HEK293 (cell line): ENCODE results near the gene CDC5L.

Experiments
- CTCF ChIA-PET: fragments of 350-600 bp; formaldehyde crosslinking; extraction: SDS; loops from one replicate; lab custom pipeline; 2021; ENCODE audit warnings: antibody characterized with exemption; lab: Yijun Ruan, JAX
- POLR2A ChIA-PET: fragments of 300-600 bp; formaldehyde crosslinking; extraction: SDS; loops from one replicate; lab custom pipeline; 2020; ENCODE audit warnings: antibody characterized with exemption, inconsistent platforms; lab: Yijun Ruan, JAX
- H3K27ac ChIP-seq: fragments of 200-500 bp; sonication (Bioruptor generic); 2 replicates; pipeline ENCODE4 v1.5.1; 2014; ENCODE audit warnings: low read depth, low read length, control low read depth, inconsistent platforms; ENCODE audit errors: extremely low read depth
- H3K36me3 ChIP-seq, 2 experiments: fragments of 200-500 bp in 1 of 2; sonication (Bioruptor generic) in 1 of 2; 1 replicate in 1 of 2; 2 replicates in 1 of 2; pipeline ENCODE4 v1.5.1; 2014 to 2017; ENCODE audit warnings: inconsistent platforms in 2 of 2, low read length in 2 of 2; ENCODE audit not compliant: control insufficient read depth in 2 of 2, insufficient read depth in 1 of 2
- H3K4me1 ChIP-seq: fragments of 200-500 bp; sonication (Bioruptor generic); 2 replicates; pipeline ENCODE4 v1.5.1; 2014; ENCODE audit warnings: mild to moderate bottlenecking, low read length, inconsistent platforms; ENCODE audit not compliant: control insufficient read depth, insufficient read depth
- H3K4me3 ChIP-seq: 2 replicates; pipeline ENCODE4 v1.5.1; 2011; ENCODE audit warnings: low read depth, mild to moderate bottlenecking, control low read depth, low read length, moderate library complexity
- H3K9me3 ChIP-seq: fragments of 200-500 bp; sonication (Bioruptor generic); 2 replicates; pipeline ENCODE4 v1.5.1; 2014; ENCODE audit warnings: low read depth, low read length, inconsistent platforms; ENCODE audit not compliant: control insufficient read depth, insufficient read depth
- GFI1B ChIP-seq: fragments of 450-650 bp; formaldehyde crosslinking; IDR thresholded peaks from 2 replicates; pipeline ENCODE4 v1.5.1; 2016; ENCODE audit warnings: missing biosample characterization, missing genetic modification characterization
- GLIS2 ChIP-seq: fragments of 450-650 bp; formaldehyde crosslinking; IDR thresholded peaks from 2 replicates; pipeline ENCODE4 v1.5.1; 2016; ENCODE audit warnings: missing biosample characterization, missing genetic modification characterization
- SP3 ChIP-seq: fragments of 450-650 bp; formaldehyde crosslinking; IDR thresholded peaks from 2 replicates; pipeline ENCODE4 v1.5.1; 2016; ENCODE audit warnings: missing biosample characterization, missing genetic modification characterization
- TCF7L2 ChIP-seq: IDR thresholded peaks from 2 replicates; pipeline ENCODE4 v1.6.1; 2011; ENCODE audit warnings: low read depth, mild to moderate bottlenecking, inconsistent platforms, low read length, moderate library complexity, borderline replicate concordance
- TRIM28 ChIP-seq: IDR thresholded peaks from 2 replicates; pipeline ENCODE4 v1.6.1; 2011; ENCODE audit warnings: low read length, control low read depth, borderline replicate concordance
- ZBTB20 ChIP-seq: fragments of 450-650 bp; formaldehyde crosslinking; IDR thresholded peaks from 2 replicates; pipeline ENCODE4 v1.5.1; 2016; ENCODE audit warnings: missing biosample characterization, missing genetic modification characterization
- ZBTB7A ChIP-seq: fragments of 450-650 bp; formaldehyde crosslinking; IDR thresholded peaks from 2 replicates; pipeline ENCODE4 v1.5.1; 2016; ENCODE audit warnings: low read depth, missing biosample characterization, missing genetic modification characterization
- ZFP41 ChIP-seq: fragments of 450-650 bp; formaldehyde crosslinking; IDR thresholded peaks from 2 replicates; pipeline ENCODE4 v1.5.1; 2016; ENCODE audit warnings: missing biosample characterization, missing genetic modification characterization, borderline replicate concordance
- ZNF324 ChIP-seq: fragments of 450-650 bp; formaldehyde crosslinking; IDR thresholded peaks from 2 replicates; pipeline ENCODE4 v1.5.1; 2016; ENCODE audit warnings: missing biosample characterization, missing genetic modification characterization
- ZNF514 ChIP-seq: fragments of 450-650 bp; formaldehyde crosslinking; IDR thresholded peaks from 2 replicates; pipeline ENCODE4 v1.5.1; 2016; ENCODE audit warnings: missing biosample characterization, missing genetic modification characterization
- ZNF560 ChIP-seq: fragments of 450-650 bp; formaldehyde crosslinking; IDR thresholded peaks from 2 replicates; pipeline ENCODE4 v1.5.1; 2017; ENCODE audit warnings: missing biosample characterization, missing genetic modification characterization, borderline replicate concordance
- ZNF585B ChIP-seq: fragments of 450-650 bp; formaldehyde crosslinking; IDR thresholded peaks from 2 replicates; pipeline ENCODE4 v1.5.1; 2016; ENCODE audit warnings: missing biosample characterization, missing genetic modification characterization
- ZNF596 ChIP-seq: fragments of 450-650 bp; IDR thresholded peaks from 2 replicates; pipeline ENCODE4 v1.5.0; 2018; ENCODE audit warnings: missing biosample characterization, mild to moderate bottlenecking, missing genetic modification characterization, moderate library complexity
- ZNF600 ChIP-seq: fragments of 450-650 bp; formaldehyde crosslinking; IDR thresholded peaks from 2 replicates; pipeline ENCODE4 v1.5.1; 2016; ENCODE audit warnings: missing biosample characterization, missing genetic modification characterization
- ZNF664 ChIP-seq: fragments of 450-650 bp; formaldehyde crosslinking; IDR thresholded peaks from 2 replicates; pipeline ENCODE4 v1.5.1; 2016; ENCODE audit warnings: missing biosample characterization, missing genetic modification characterization
- ZNF76 ChIP-seq: fragments of 450-650 bp; formaldehyde crosslinking; IDR thresholded peaks from 2 replicates; pipeline ENCODE4; 2016; ENCODE audit warnings: low read depth, missing biosample characterization, missing genetic modification characterization, borderline replicate concordance
- ZNF776 ChIP-seq: fragments of 450-650 bp; formaldehyde crosslinking; IDR thresholded peaks from 2 replicates; pipeline ENCODE4 v1.5.0; 2017; ENCODE audit warnings: missing biosample characterization, missing genetic modification characterization, borderline replicate concordance
- ZNF837 ChIP-seq: fragments of 450-650 bp; formaldehyde crosslinking; IDR thresholded peaks from 2 replicates; pipeline ENCODE4 v1.5.1; 2016; ENCODE audit warnings: missing biosample characterization, missing genetic modification characterization
- TF ChIP-seq, protein P1 (sequence below): fragments of 450-650 bp; formaldehyde crosslinking; IDR thresholded peaks from 2 replicates; pipeline ENCODE4 v1.5.1; 2016; ENCODE audit warnings: missing biosample characterization, missing genetic modification characterization, borderline replicate concordance
- TF ChIP-seq, protein P2 (sequence below): fragments of 450-650 bp; formaldehyde crosslinking; IDR thresholded peaks from 2 replicates; pipeline ENCODE4 v1.5.1; 2016; ENCODE audit warnings: missing biosample characterization, missing genetic modification characterization
- TF ChIP-seq, protein P3 (sequence below): fragments of 450-650 bp; formaldehyde crosslinking; IDR thresholded peaks from 2 replicates; pipeline ENCODE4 v1.5.1; 2016; ENCODE audit warnings: missing biosample characterization, missing genetic modification characterization
- TF ChIP-seq, protein P4 (sequence below): fragments of 450-650 bp; formaldehyde crosslinking; IDR thresholded peaks from 2 replicates; pipeline ENCODE4 v1.5.1; 2017; ENCODE audit warnings: missing biosample characterization, missing genetic modification characterization
- TF ChIP-seq, protein P5 (sequence below): fragments of 450-650 bp; formaldehyde crosslinking; IDR thresholded peaks from 2 replicates; pipeline ENCODE4 v1.5.1; 2016; ENCODE audit warnings: missing biosample characterization, missing genetic modification characterization

The CDC5L gene

DNA sequence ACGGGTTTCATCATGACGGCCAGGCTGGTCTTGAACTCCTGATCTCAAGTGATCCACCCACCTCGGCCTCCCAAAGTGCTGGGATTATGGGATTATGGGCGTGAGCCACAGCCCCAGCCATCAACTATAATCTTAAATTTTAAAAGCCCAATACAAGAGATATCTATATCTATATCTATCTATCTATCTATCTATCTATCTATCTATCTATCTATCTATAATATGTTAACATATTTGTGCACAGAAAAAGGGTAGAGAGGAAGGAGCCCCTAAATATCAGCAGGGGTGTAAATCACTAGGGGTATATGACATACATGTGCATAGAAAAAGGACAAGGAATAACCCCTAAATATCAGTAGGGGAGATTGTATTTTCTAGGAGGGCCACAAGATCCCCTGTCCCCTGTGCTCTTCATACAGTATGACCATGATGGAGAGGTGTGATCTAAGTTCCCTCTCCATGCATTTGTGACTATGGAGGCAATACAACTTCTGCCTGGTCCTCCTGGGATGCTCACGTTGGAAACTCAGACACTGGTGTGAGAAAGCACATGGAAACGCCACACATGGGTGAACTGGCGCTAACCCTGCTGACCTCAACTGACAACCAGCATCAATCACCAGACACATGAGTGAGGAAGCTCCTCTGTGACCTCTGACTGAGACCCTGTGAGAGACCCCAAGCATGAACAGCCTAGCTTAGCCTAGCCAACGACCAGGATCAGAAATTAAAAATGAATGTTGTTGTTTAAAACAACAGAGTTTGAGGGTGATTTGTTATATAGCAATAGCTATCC lies 46.2 kb upstream of the CDC5L start:
- TF ChIP-seq ZNF514 (tag by site-specific recombination) = no peak
- TF ChIP-seq, protein P1, sequence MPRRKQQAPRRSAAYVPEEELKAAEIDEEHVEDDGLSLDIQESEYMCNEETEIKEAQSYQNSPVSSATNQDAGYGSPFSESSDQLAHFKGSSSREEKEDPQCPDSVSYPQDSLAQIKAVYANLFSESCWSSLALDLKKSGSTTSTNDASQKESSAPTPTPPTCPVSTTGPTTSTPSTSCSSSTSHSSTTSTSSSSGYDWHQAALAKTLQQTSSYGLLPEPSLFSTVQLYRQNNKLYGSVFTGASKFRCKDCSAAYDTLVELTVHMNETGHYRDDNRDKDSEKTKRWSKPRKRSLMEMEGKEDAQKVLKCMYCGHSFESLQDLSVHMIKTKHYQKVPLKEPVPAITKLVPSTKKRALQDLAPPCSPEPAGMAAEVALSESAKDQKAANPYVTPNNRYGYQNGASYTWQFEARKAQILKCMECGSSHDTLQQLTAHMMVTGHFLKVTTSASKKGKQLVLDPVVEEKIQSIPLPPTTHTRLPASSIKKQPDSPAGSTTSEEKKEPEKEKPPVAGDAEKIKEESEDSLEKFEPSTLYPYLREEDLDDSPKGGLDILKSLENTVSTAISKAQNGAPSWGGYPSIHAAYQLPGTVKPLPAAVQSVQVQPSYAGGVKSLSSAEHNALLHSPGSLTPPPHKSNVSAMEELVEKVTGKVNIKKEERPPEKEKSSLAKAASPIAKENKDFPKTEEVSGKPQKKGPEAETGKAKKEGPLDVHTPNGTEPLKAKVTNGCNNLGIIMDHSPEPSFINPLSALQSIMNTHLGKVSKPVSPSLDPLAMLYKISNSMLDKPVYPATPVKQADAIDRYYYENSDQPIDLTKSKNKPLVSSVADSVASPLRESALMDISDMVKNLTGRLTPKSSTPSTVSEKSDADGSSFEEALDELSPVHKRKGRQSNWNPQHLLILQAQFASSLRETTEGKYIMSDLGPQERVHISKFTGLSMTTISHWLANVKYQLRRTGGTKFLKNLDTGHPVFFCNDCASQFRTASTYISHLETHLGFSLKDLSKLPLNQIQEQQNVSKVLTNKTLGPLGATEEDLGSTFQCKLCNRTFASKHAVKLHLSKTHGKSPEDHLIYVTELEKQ (tag by site-specific recombination) = no peak
- TF ChIP-seq ZFP41 = no peak
- no peak for TF ChIP-seq SP3 (tag by site-specific recombination)
- TF ChIP-seq ZBTB20 (tag by site-specific recombination) = no peak
- no peak for TF ChIP-seq ZNF837 (tag by site-specific recombination)
- TF ChIP-seq TRIM28 = no peak
- no peak for TF ChIP-seq GFI1B (tag by site-specific recombination)
- TF ChIP-seq ZNF776 (tag by site-specific recombination) = no peak
- TF ChIP-seq, protein P2, sequence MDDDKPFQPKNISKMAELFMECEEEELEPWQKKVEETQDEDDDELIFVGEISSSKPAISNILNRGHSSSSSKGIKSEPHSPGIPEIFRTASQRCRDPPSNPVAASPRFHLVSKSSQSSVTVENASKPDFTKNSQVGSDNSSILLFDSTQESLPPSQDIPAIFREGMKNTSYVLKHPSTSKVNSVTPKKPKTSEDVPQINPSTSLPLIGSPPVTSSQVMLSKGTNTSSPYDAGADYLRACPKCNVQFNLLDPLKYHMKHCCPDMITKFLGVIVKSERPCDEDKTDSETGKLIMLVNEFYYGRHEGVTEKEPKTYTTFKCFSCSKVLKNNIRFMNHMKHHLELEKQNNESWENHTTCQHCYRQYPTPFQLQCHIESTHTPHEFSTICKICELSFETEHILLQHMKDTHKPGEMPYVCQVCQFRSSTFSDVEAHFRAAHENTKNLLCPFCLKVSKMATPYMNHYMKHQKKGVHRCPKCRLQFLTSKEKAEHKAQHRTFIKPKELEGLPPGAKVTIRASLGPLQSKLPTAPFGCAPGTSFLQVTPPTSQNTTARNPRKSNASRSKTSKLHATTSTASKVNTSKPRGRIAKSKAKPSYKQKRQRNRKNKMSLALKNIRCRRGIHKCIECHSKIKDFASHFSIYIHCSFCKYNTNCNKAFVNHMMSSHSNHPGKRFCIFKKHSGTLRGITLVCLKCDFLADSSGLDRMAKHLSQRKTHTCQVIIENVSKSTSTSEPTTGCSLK (tag by site-specific recombination) = no peak
- TF ChIP-seq ZNF585B = no peak
- TF ChIP-seq ZNF76 (tag by site-specific recombination) = no peak
- TF ChIP-seq, protein P3, sequence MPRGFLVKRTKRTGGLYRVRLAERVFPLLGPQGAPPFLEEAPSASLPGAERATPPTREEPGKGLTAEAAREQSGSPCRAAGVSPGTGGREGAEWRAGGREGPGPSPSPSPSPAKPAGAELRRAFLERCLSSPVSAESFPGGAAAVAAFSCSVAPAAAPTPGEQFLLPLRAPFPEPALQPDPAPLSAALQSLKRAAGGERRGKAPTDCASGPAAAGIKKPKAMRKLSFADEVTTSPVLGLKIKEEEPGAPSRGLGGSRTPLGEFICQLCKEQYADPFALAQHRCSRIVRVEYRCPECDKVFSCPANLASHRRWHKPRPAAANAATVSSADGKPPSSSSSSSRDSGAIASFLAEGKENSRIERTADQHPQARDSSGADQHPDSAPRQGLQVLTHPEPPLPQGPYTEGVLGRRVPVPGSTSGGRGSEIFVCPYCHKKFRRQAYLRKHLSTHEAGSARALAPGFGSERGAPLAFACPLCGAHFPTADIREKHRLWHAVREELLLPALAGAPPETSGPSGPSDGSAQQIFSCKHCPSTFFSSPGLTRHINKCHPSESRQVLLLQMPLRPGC (tag by site-specific recombination) = no peak
- TF ChIP-seq ZNF324 = no peak
- TF ChIP-seq, all 188 proteins: peak for 0
- POLR2A ChIA-PET = no interaction called here

DNA sequence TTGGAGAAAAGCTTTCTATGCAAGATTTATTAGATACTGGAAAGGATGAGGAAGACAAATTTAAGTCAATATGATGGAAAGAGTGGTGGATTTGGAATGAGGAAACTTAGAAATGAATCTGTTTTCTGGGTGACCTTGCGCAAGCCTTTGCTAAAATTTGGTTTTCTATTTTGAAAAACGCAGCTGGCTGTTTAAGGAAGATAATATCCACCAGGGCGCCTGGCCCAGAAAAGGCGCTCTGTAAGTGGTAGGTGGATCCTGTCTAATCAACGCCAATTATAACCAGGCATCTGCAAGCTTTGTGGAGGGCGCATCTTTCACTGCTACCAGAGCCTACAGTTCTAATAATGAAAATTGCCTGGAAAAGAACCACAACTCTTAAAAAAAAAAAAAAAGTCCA lies 45.5 kb upstream of the CDC5L start:
- Histone ChIP-seq H3K4me3 (no peak overlapping the region), H3K36me3 (no peaks in the 10 kb centered on the region), H3K9me3 (no peaks in the 10 kb centered on the region), H3K27ac (no peak overlapping the region), H3K4me1 (no peaks in the 10 kb centered on the region; the same call in 1 of the 2 replicates)
- CTCF ChIA-PET = interaction anchor here (0.8 to 5.3 kb wide), 3 partner anchors 10 to 83 kb away, joined by 3 to 56 read pairs (median 3); partner anchors contain the start of gene NFKBIE
- POLR2A ChIA-PET = interaction anchor here (0.7 kb wide), 1 partner anchor 23 kb away, joined by 3 read pairs; no protein-coding TSS in a partner anchor
- TF ChIP-seq, protein P4, sequence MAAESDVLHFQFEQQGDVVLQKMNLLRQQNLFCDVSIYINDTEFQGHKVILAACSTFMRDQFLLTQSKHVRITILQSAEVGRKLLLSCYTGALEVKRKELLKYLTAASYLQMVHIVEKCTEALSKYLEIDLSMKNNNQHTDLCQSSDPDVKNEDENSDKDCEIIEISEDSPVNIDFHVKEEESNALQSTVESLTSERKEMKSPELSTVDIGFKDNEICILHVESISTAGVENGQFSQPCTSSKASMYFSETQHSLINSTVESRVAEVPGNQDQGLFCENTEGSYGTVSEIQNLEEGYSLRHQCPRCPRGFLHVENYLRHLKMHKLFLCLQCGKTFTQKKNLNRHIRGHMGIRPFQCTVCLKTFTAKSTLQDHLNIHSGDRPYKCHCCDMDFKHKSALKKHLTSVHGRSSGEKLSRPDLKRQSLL = no peak
- no peak for TF ChIP-seq ZNF560 (tag by site-specific recombination)
- no peak for TF ChIP-seq ZNF596 (tag by site-specific recombination)
- no peak for TF ChIP-seq ZNF600 (tag by site-specific recombination)
- TF ChIP-seq ZBTB7A (tag by site-specific recombination) = no peak
- TF ChIP-seq, protein P5, sequence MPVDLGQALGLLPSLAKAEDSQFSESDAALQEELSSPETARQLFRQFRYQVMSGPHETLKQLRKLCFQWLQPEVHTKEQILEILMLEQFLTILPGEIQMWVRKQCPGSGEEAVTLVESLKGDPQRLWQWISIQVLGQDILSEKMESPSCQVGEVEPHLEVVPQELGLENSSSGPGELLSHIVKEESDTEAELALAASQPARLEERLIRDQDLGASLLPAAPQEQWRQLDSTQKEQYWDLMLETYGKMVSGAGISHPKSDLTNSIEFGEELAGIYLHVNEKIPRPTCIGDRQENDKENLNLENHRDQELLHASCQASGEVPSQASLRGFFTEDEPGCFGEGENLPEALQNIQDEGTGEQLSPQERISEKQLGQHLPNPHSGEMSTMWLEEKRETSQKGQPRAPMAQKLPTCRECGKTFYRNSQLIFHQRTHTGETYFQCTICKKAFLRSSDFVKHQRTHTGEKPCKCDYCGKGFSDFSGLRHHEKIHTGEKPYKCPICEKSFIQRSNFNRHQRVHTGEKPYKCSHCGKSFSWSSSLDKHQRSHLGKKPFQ (tag by site-specific recombination) = no peak
- no peak for TF ChIP-seq TCF7L2
- TF ChIP-seq GLIS2 = no peak
- TF ChIP-seq ZNF664 (tag by site-specific recombination) = no peak

More for the DNA sequence above, 46.2 kb upstream of the CDC5L start:
- no peaks in the 10 kb centered on the region for H3K36me3 ChIP-seq
- H3K4me1 ChIP-seq = no peaks in the 10 kb centered on the region; the same call in 1 of the 2 replicates
- CTCF ChIA-PET = interaction anchor here (0.8 to 5.3 kb wide), 3 partner anchors 10 to 84 kb away, joined by 3 to 56 read pairs (median 3); partner anchors contain the start of gene NFKBIE
- no peaks in the 10 kb centered on the region for H3K9me3 ChIP-seq
- H3K4me3 ChIP-seq = no peak overlapping the region
- no peak overlapping the region for H3K27ac ChIP-seq
